ENCODE results near the gene RALGPS1.

DNA sequence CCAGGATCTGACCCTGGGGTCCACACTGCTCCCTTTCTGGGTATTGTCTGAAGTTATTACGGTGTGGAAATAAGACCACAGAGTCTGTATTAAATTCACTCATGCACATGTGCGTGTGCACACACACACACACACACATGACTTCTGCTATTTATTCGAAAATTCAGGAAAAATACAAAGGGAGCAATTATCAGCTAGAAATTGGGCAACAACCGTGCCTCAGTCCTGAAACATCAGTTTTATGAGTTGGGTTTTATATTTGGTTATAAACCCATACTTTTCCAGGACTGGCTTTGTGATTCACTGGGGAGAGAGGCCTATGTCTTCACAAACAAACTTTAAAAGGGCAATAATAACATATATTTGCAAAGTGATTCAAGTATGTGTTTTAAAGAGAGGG lies 117.7 kb downstream of the RALGPS1 start:
- TF ChIP-seq, protein P1, sequence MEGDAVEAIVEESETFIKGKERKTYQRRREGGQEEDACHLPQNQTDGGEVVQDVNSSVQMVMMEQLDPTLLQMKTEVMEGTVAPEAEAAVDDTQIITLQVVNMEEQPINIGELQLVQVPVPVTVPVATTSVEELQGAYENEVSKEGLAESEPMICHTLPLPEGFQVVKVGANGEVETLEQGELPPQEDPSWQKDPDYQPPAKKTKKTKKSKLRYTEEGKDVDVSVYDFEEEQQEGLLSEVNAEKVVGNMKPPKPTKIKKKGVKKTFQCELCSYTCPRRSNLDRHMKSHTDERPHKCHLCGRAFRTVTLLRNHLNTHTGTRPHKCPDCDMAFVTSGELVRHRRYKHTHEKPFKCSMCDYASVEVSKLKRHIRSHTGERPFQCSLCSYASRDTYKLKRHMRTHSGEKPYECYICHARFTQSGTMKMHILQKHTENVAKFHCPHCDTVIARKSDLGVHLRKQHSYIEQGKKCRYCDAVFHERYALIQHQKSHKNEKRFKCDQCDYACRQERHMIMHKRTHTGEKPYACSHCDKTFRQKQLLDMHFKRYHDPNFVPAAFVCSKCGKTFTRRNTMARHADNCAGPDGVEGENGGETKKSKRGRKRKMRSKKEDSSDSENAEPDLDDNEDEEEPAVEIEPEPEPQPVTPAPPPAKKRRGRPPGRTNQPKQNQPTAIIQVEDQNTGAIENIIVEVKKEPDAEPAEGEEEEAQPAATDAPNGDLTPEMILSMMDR (conservative IDR thresholded peaks at IDR 0.05 in 1 of 2, IDR thresholded peaks at IDR 0.05 in 1 of 2; ENCODE audit: low read depth in 1 of 2, low read length in 2 of 2), result no peak
- TF ChIP-seq EZH2 (IDR thresholded peaks at IDR 0.05; ENCODE audit: low read length, missing control alignments), result no peak

Measured in fibroblast of lung (primary cell).